GM18858 (cell line): Measurements from ENCODE around the gene CCDC158.
"Not testable (repeated sequence)": the region's sequence is repeated elsewhere in the genome, so short reads cannot be mapped to it uniquely, and the experiment has no call there.

Source experiments
- ATAC-seq: cut with Tn5 transposase; IDR thresholded peaks from one replicate; pipeline ENCODE4 v1.9.1; 2021; ENCODE audit not compliant: unreplicated experiment

Gene CCDC158

GRCh38 chr4:76420762-76421581, at the start of gene CCDC158:
Gene CCDC158 (minus strand): TSS chr4:76421141. CDS start chr4:76403207, 17,934 bp downstream.
- ATAC-seq: no peak

- ATAC-seq: no peak
These were observed 49.6 kb upstream of the CCDC158 start for GRCh38 chr4:76470532-76470931.

DNA sequence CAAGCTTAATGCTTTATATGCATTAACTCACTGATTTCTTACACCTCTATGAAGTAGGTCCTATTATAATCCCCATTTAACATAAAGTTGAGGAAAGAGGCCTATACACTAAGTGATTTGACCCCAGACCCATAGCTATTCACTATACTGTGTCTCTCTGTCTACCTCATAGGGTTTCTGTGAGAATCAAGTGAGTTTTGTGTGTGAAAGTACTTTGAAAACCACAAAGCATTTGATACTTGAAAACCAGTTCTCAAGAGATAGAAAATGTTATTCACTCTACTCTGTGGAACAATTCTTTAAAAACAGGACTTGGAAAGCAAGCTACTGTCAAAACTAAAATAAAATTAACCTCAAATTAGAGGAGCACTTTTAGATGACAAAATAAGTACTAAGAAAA, 49.1 kb upstream of the CCDC158 start:
- no peak for ATAC-seq

DNA sequence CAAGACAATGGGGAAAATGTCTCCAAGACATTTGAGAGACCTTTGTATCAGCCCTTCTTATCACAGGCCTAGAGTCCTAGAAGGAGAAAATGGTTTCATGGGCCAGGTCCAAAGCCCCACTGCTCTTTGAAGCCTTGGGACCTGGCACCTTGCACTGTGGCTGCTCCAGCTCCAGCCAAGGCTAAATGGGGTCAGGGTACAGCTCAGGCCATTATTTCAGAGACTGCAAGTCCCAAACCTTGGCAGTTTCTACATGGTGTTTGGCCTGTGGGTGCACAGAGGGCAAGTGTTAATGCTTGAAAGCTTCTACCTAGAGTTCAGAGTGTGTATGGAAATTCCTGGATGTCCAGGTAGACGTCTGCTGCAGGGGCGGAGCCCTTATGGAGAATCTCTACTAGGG, 42.6 kb upstream of the CCDC158 start:
- no peak for ATAC-seq

GRCh38 chr4:76459291-76459723, 38.4 kb upstream of the CCDC158 start:
- ATAC-seq: no peak

DNA sequence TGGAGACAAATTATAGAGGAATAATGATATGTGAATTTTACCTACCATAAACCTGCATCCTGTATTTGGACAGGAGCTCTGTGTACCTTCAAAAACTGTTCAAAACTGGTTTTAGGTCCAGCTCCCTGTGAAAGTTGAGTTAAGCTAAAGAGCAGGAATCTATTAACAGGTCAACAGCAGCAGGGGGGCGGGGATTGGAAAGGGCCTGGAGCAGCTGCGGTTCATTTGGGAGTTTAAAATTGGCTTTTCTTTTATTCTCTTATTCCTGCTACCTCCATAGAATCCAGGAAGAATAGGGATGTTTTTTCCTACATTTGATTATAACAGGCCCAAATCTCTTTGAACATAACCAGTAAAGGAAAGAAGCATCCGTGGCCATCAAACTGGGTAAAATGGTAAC, 37.9 kb upstream of the CCDC158 start:
- no peak for ATAC-seq

- ATAC-seq: no peak
These were observed 37.4 kb upstream of the CCDC158 start for GRCh38 chr4:76458297-76458696.

GRCh38 chr4:76457885-76458284, 36.9 kb upstream of the CCDC158 start:
- no peak for ATAC-seq

GRCh38 chr4:76454073-76454472, 33.1 kb upstream of the CCDC158 start:
- not testable (repeated sequence) for ATAC-seq

DNA sequence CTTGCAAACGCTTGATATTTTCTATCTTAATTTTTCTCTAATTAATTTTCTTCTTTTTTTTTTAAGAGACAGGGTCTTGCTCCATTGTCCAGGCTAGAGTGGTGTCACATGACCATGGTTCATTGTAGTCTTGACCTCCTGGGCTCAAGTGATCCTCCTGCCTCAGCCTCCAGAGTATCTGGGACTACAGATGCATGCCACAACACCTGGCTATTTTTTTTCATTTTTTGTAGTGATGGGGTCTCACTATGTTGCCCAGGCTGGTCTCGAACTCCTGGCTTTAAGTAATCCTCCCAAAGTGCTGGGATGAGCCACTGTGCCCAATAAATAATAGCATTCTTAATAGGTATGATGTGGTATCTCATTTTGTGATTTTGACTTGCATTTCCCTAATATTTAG, 32.3 kb upstream of the CCDC158 start:
- ATAC-seq: no peak

DNA sequence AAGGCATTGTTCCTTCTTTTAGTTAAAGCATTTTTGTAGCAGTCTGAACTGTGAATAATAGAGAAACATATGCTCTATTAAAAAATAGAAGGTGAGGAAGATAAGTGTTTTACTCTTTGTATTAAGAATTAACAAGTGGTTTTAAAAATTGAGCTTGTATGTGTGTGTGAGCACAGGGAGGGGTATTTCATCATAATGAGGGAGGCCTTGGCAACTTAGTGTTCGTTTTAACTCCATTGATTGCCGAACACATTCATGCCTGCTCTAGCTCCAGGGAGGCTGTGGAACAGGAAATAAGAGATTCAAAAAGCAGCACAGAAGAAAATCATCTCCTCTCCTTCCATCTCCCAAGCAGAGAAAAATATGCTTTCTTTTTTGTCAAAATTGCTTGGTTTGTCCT, 28.9 kb upstream of the CCDC158 start:
- ATAC-seq: no peak

GRCh38 chr4:76449362-76449767, 28.4 kb upstream of the CCDC158 start:
- no peak for ATAC-seq

GRCh38 chr4:76448211-76448610, 27.3 kb upstream of the CCDC158 start:
- ATAC-seq: no peak

DNA sequence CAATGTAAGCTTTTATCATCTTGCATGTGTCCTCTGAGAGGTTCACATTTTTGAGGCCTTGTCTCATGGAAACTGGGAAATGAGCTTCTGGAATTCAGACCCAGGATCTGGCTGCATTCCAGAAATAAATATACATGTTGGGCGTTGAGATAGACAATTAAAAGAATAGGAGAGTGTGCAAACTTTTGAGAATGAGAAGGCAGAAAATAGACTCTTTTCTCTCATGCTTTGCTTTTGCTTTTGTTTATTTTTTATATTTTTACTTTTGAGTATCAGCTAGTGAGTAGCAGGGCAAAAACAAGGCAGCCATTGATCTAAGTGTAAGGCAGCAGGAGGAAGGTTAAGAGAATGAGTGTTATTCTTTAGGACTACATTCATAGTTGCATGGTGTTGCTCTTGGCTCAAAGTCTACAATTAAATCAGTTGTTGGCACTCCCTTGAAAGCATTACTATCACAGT, 26.5 kb upstream of the CCDC158 start:
- ATAC-seq: no peak

DNA sequence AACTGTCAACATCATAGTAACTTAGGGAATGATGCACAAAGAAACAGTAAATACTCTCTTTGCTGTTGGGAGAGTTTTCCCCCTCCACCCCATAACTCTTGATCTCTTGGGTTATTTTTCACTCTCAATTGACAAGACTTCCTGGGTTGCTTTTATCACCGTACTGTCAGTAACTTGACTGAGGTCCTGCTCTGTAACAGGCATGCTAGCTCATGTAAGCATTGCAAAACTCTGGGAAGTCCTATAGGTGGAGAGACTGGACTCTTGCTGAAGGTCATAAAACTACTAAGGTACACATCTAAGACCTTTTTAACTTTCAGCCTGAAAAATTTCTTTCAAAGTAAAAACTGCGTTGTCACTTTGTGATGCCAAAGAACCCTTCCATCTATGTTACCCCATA, 25.0 kb upstream of the CCDC158 start:
- ATAC-seq: no peak

- ATAC-seq: no peak
These were observed 22.4 kb upstream of the CCDC158 start for GRCh38 chr4:76443376-76443775.

DNA sequence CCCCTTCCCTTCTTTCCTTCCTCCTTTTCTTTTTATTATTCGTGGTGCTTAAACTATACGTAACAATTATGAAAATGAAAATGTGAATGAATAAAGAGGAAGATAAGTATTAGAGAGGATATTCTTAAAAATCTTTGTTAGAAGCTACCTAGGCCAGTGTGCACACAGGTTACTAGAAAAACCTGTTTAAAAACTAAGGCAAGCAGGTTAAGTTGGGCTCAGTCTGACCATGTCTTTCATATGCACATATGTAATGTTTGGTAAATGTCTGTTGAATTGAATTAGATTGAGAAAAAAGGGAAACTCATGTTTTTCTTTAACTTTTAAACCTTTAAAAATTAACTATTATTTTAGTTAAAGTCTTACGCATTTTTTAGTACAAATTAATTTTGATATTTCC, 21.9 kb upstream of the CCDC158 start:
- no peak for ATAC-seq

DNA sequence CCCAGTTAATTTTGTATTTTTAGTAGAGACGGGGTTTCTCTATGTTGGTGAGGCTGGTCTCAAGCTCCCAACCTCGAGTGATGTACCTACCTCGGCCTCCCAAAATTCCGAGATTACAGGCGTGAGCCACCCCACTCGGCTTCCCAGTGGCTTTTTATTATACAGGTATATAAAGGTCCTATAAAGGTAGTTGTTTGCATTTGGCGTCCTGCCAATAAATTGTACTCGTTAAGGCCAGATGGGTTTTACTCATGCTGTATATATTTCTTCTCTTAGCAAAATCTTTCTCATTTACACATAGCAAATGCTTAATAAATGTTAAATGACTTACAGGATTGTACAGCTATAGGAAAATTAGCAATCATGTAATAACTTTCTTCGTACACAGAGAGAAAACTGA, 20.9 kb upstream of the CCDC158 start:
- no peak for ATAC-seq

DNA sequence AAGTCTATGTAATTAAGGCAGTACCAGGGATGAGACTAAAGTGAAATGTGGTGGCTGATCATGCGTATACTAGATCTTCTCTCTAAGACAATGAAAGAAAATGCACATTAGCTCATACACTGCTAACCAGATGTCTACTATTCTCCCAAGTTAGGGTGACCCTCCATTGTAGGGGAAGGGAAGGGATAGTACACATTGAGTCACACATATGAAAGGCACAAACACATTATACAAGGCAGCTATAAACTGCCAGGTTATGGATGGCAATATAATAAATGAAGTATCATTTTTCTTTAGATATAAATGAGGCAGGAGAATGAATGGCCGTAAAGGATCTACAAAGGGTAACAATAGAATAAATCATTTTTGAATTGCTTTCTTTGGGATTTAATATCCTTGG, 18.6 kb upstream of the CCDC158 start:
- ATAC-seq: no peak

GRCh38 chr4:76435528-76436319, 14.8 kb upstream of the CCDC158 start:
- ATAC-seq: no peak

DNA sequence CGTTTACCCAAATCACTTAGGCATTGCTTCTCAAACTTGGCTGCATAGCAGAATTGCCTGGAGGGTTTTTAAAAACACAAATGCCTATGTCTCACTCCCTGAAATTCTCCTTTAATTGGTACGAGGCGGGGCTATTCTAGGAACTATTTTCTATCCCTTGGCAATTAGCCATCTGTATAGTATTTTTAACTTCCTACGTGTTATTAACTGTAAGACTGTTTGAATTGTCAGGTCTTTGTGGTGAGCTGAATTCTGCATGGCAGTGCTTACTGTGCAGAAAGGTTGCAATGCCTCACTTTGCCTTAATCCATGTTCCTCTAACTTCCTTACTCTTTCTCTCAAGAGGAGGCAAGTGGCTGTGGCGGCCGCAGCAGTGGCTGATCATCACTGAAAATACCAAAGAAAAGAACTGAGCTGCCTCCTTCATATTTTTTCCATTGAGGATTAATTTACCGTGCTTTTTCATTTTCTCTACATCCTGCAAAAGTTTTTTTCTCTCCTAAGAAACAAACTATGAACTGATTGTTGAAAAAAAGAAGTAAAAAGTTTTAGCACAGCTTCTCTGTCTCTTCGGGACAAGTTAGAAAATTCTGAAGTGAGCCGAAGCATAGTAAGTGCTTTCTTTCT, 14.1 kb upstream of the CCDC158 start, which contains the start of gene SHROOM3:
TSS of gene SHROOM3 (plus strand) at position 329 of the 627 bp plus-strand sequence. CDS start 824 bp downstream, outside the sequence.
- ATAC-seq: no peak
